HUES64 (cell line): ENCODE data around the gene POLR2E.
"Not testable (repeated sequence)": the region's sequence is repeated elsewhere in the genome, so short reads cannot be mapped to it uniquely, and the experiment has no call there.

Experiments
- H3K27ac ChIP-seq: 2 replicates; pipeline ENCODE4 v1.7.0; 2013; ENCODE audit warnings: low read depth, low read length, inconsistent platforms
- H3K27me3 ChIP-seq: 2 replicates; pipeline ENCODE4 v1.6.1; 2013; ENCODE audit warnings: mild to moderate bottlenecking, low read length; ENCODE audit not compliant: insufficient read depth
- H3K36me3 ChIP-seq: 2 replicates; pipeline ENCODE4 v1.6.1; 2013; ENCODE audit warnings: mild to moderate bottlenecking, low read length; ENCODE audit not compliant: insufficient read depth
- H3K4me1 ChIP-seq: 2 replicates; pipeline ENCODE4 v1.6.1; 2013; ENCODE audit warnings: mild to moderate bottlenecking, low read length, moderate library complexity; ENCODE audit not compliant: insufficient read depth
- H3K4me3 ChIP-seq: 2 replicates; pipeline ENCODE4 v1.5.1; 2013; ENCODE audit warnings: mild to moderate bottlenecking, low read length, moderate library complexity
- H3K9ac ChIP-seq: 2 replicates; pipeline ENCODE4 v1.6.1; 2013; ENCODE audit warnings: mild to moderate bottlenecking, low read depth, low read length
- H3K9me3 ChIP-seq: 2 replicates; pipeline ENCODE4 v1.6.1; 2013; ENCODE audit warnings: low read depth, low read length; ENCODE audit not compliant: insufficient read depth
- WGBS: fragments of 150-250, 120-280 bp; methylation state at CpG from one replicate; pipeline ENCODE4 v1.1.7; 2013; ENCODE audit warnings: missing lambda C conversion rate; 5-methylcytosine and 5-hydroxymethylcytosine counted together

POLR2E gene

GRCh38 chr19:1134431-1134830, 39.3 kb upstream of the POLR2E start:
- no peak overlapping the region for H3K4me3 ChIP-seq
- H3K9ac ChIP-seq, result no peak overlapping the region
- H3K27ac ChIP-seq, result no peak overlapping the region
- WGBS, result 95% methylated on average over 11 of the region's 11 CpGs
- no peaks in the 10 kb centered on the region for H3K27me3 ChIP-seq
- H3K4me1 ChIP-seq, result peaks cover 6% of the 10 kb centered on the region
- no peaks in the 10 kb centered on the region for H3K9me3 ChIP-seq
- no peaks in the 10 kb centered on the region for H3K36me3 ChIP-seq

DNA sequence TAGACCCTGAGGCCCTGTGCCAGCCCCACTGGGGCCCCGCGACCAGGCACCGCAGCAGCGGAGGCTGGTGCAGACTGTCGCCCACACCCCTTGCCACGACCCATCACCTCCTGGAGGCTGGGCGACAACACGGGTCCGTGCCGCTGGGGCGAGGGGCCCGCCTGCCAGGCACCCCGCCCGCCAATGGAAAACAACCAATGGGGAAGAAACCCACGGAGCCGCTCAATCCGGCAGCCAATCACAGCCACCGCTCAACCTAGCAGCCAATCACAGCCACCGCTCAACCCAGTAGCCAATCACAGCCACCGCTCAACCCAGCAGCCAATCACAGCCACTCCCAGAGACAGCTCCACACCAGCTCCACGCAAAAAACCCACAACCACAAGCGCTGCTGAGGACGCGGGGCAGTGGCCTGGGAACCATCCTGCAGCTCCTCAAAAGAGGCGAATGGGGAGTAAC, 38.3 kb upstream of the POLR2E start:
- no peak overlapping the region for H3K27ac ChIP-seq
- no peaks in the 10 kb centered on the region for H3K27me3 ChIP-seq
- H3K9me3 ChIP-seq, result no peaks in the 10 kb centered on the region
- H3K4me3 ChIP-seq, result no peak overlapping the region
- no peak overlapping the region for H3K9ac ChIP-seq
- H3K4me1 ChIP-seq, result peaks cover 6% of the 10 kb centered on the region
- 93% methylated on average over 25 of the region's 25 CpGs for WGBS
- no peaks in the 10 kb centered on the region for H3K36me3 ChIP-seq

DNA sequence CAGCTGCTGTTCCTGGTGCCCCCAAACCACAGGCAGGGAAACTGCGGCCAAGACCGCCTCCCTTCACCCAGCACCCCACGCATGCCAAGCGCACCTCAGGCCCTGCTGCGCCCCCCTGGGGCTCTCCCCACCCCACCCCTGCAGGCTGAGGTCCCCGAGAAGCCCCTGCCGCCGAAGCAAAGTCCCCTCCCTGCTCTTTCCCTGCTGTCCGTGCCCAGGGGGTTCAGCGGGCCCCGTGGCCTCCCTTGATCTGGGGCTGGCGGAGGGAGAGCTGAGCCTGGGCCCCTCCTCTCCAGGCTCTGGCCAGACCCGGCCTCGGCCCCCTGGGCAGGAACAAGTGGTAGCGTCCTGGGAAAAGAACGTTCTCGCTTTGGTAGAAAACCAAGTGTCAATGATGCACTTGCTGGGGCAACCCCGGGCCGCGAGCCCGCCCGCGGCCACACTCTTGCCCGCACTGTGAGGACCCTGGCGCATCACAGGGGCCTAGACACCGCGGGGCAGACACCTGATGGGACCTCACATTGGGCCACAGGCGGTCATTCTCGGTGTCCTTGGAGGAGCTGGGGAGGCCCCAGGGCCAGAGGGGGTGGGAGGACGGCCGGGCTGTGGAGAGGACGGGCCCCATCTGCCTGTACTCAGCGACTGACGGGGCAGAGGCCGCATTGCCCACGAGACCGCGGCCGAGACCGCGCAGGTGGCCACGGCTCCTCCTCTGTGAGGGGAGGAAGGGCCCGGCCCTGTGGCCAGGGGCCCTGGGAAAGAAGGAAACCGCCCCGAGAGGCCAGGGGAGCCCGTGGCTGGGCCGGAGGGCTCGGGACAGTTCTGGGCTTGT, 37.6 kb upstream of the POLR2E start:
- 72% methylated on average over 48 of the region's 48 CpGs for WGBS
- Histone ChIP-seq H3K27me3 (no peaks in the 10 kb centered on the region), H3K36me3 (no peaks in the 10 kb centered on the region), H3K9me3 (no peaks in the 10 kb centered on the region), H3K4me3 (peak overlapping the region; percentile 58), H3K4me1 (peaks cover 6% of the 10 kb centered on the region), H3K9ac (0 out of 2 replicates have a peak overlapping the region, but pooled peaks have one; percentile 75), H3K27ac (peak overlapping the region; percentile 73; the same call in 1 of the 2 replicates)

- Histone ChIP-seq H3K9ac (peak overlapping the region; percentile 75), H3K27me3 (no peaks in the 10 kb centered on the region), H3K27ac (peak overlapping the region; percentile 73), H3K9me3 (no peaks in the 10 kb centered on the region), H3K4me3 (peak overlapping the region; percentile 58), H3K36me3 (peaks cover 7% of the 10 kb centered on the region), H3K4me1 (peaks cover 6% of the 10 kb centered on the region)
- WGBS, result 10% methylated on average over 64 of the region's 64 CpGs
Observed at GRCh38 chr19:1131718-1132551, 36.8 kb upstream of the POLR2E start.

DNA sequence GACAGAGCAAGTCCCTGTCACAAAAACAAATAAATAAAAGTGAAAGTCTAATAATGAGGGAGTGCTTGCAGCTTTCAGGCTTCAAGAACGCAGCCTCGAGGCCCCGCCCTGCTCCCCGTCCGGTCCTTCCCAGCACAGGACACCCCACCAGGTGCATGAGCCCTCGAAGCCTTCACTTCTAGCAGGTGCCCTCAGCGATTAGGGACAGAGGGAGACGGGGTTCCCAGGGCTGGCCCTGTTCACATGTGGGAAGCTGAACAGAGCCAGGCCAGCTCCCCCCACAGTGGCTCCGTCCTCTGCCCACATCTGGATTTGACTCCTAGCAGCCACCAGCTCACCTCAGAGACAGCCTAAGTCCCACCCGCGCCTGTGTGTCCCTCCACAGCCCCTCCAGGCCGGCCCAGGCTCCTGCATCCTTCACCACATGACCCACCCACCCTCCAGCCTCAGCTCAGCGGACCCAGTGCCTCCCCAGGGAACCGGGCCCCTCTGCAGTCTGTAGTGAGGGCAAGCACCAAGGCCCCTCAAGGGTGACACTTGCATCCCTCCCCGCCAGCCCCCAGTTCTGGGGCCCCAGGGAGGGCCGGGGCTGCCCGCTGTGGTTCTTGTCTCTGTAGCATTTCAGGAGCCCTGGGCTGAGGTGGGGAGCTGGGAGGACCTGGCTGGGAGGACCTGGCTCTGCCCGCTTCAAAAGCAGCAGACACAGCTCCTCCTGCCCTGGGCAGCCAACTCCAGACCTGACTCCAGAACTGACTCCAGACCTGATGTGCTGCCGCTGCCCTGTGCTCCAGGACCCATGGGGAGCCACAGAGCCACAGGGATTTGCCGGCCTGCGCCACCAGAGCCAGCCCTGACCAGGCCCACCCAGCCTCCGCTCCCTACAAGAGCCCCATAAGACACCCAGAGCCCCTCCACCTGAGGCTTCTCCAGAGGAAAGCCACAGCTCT, 35.9 kb upstream of the POLR2E start:
- Histone ChIP-seq H3K9me3 (no peaks in the 10 kb centered on the region), H3K27me3 (no peaks in the 10 kb centered on the region), H3K36me3 (peaks cover 11% of the 10 kb centered on the region), H3K4me3 (peak overlapping the region; percentile 58), H3K27ac (peak overlapping the region; percentile 73), H3K4me1 (peaks cover 6% of the 10 kb centered on the region), H3K9ac (peak overlapping the region; percentile 75)
- WGBS, result 76% methylated on average over 22 of the region's 22 CpGs

- H3K9me3 ChIP-seq, result no peaks in the 10 kb centered on the region
- H3K36me3 ChIP-seq, result peaks cover 11% of the 10 kb centered on the region
- H3K27me3 ChIP-seq, result no peaks in the 10 kb centered on the region
- no peak overlapping the region for H3K27ac ChIP-seq
- no peak overlapping the region for H3K4me3 ChIP-seq
- WGBS, result 94% methylated on average over 18 of the region's 18 CpGs
- H3K4me1 ChIP-seq, result peaks cover 6% of the 10 kb centered on the region
- no peak overlapping the region for H3K9ac ChIP-seq
Observed at GRCh38 chr19:1129535-1129934, 34.4 kb upstream of the POLR2E start.

- H3K9me3 ChIP-seq, H3K4me1 ChIP-seq, H3K27ac ChIP-seq, H3K9ac ChIP-seq, H3K4me3 ChIP-seq, H3K27me3 ChIP-seq: not testable (repeated sequence)
- H3K36me3 ChIP-seq, result peaks cover 11% of the 10 kb centered on the region
- 92% methylated on average over 7 of the region's 7 CpGs for WGBS
Observed at GRCh38 chr19:1129084-1129483, 33.9 kb upstream of the POLR2E start.

- Histone ChIP-seq H3K4me3 (no peak overlapping the region), H3K27me3 (no peaks in the 10 kb centered on the region), H3K9me3 (no peaks in the 10 kb centered on the region), H3K36me3 (peaks cover 11% of the 10 kb centered on the region), H3K4me1 (peaks cover 6% of the 10 kb centered on the region), H3K27ac (no peak overlapping the region), H3K9ac (no peak overlapping the region)
- 96% methylated on average over 17 of the region's 17 CpGs for WGBS
Observed at GRCh38 chr19:1128106-1128505, 32.9 kb upstream of the POLR2E start.

DNA sequence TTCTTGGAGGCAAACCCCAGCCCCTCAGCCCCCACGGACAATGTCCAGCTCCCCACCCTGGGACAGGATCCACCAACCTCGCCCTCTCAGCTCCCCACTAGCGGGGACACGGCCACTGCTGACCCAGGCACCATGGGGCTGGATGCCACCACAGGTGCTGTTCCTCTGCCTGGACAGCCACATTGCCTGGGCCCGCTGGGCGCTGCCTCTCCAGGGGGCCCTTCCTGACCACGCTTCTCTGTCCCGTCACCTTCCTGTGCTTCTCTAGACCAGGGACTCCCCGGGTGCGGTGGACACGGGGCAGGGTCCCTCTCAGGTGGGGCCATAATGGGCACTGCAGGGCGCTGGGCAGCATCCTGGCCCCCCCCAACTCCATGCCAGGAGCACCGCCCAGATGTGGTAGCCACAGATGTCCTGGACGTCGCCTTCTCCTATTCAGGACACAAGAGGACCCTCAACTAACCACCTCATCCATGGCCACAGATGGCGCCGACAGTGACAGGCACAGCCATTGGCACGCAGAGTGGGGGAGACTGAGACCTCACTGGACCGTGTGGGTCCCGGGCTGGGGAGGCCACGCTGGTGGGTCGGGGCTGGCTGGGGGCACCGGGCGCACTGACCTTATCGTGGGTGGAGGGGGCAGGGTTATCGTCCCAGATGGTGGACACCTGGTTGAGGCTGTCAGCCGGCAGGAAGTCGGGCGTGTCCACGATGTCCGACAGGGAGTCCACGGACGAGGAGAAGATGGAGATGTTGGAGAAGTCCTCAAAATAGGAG, 32.0 kb upstream of the POLR2E start:
- Histone ChIP-seq H3K4me1 (peaks cover 6% of the 10 kb centered on the region), H3K27ac (no peak overlapping the region), H3K27me3 (no peaks in the 10 kb centered on the region), H3K36me3 (peaks cover 17% of the 10 kb centered on the region), H3K4me3 (no peak overlapping the region), H3K9ac (no peak overlapping the region), H3K9me3 (no peaks in the 10 kb centered on the region)
- 97% methylated on average over 33 of the region's 33 CpGs for WGBS
